NCI-H446 treated with DMSO at 0.1 percent for 48 hours (cell line): ENCODE measurements around the gene MBL2.

Source experiments
- DNase-seq: peaks from one replicate; lab custom pipeline; 2025; lab: John Stamatoyannopoulos, UW

The MBL2 gene

GRCh38 chr10:52740155-52740549 lies 32.4 kb downstream of the MBL2 start:
- no peak for DNase-seq

GRCh38 chr10:52739380-52740154 lies 33.0 kb downstream of the MBL2 start:
- no peak for DNase-seq

- DNase-seq, result no peak
Measured at GRCh38 chr10:52738951-52739350, 33.6 kb downstream of the MBL2 start.

- DNase-seq, result no peak
Measured at GRCh38 chr10:52729271-52730104, 43.1 kb downstream of the MBL2 start.

GRCh38 chr10:52720018-52720417 lies 52.6 kb downstream of the MBL2 start:
- DNase-seq, result no peak
